Measurements from ENCODE around the gene CDK14.

The CDK14 gene

DNA sequence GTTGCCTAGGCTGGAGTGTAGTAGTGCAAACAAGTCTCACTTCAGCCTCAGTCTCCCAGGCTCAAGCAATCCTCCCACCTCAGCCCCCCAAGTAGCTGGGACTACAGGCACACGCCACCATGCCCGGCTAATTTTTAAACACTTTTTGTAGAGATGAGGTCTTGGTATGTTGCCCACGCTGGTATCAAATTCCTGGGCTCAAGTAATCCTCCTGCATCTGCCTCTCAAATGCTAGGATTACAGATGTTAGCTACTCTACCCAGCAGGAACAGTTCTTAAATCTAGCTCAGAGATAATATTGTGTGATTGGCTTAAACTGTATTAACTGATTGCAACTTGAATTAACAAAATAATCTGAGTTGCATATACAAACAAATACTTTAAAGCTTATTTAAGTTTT, 82.9 kb downstream of the CDK14 start:
- ATAC-seq (replicated peaks; ENCODE audit: extremely low read depth, poor library complexity, severe bottlenecking), result no peak
- H3K36me3 Mint-ChIP-seq (ENCODE audit: insufficient read depth), result no peaks in the 10 kb centered on the region
- peaks cover 6% of the 10 kb centered on the region for H3K9me3 Mint-ChIP-seq
- no peak overlapping the region for H3K27ac Mint-ChIP-seq (ENCODE audit: low read depth)
- no peak for DNase-seq (ENCODE audit: low spot score in 2 of 2)
- H3K4me1 Mint-ChIP-seq, result no peaks in the 10 kb centered on the region
- H3K4me3 Mint-ChIP-seq, result no peak overlapping the region
- no peaks in the 10 kb centered on the region for H3K27me3 Mint-ChIP-seq

DNA sequence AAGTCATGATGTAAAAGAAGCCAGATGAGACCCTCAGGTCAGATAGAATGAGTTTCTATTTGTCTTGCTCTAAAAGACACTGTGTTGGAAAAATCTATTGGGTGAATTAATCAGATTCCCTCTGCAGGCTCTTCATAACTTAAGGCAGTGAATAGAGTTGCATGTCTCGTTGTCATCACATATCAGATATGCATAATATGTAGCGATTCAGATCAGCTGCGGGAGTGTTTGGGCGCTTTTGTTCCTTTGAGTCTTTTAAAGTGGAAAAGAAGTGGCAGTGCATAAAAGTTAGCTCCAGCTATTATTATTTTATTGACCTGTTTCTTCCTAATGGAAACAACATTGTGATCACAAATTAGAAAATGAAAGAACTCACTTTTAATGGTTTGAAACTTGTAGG, 84.4 kb downstream of the CDK14 start:
- peaks cover 6% of the 10 kb centered on the region for H3K9me3 Mint-ChIP-seq
- no peaks in the 10 kb centered on the region for H3K36me3 Mint-ChIP-seq (ENCODE audit: insufficient read depth)
- ATAC-seq (replicated peaks; ENCODE audit: extremely low read depth, poor library complexity, severe bottlenecking), result no peak
- H3K4me3 Mint-ChIP-seq, result no peak overlapping the region
- H3K27ac Mint-ChIP-seq (ENCODE audit: low read depth), result no peak overlapping the region
- no peaks in the 10 kb centered on the region for H3K27me3 Mint-ChIP-seq
- no peaks in the 10 kb centered on the region for H3K4me1 Mint-ChIP-seq
- DNase-seq (ENCODE audit: low spot score in 2 of 2), result no peak

DNA sequence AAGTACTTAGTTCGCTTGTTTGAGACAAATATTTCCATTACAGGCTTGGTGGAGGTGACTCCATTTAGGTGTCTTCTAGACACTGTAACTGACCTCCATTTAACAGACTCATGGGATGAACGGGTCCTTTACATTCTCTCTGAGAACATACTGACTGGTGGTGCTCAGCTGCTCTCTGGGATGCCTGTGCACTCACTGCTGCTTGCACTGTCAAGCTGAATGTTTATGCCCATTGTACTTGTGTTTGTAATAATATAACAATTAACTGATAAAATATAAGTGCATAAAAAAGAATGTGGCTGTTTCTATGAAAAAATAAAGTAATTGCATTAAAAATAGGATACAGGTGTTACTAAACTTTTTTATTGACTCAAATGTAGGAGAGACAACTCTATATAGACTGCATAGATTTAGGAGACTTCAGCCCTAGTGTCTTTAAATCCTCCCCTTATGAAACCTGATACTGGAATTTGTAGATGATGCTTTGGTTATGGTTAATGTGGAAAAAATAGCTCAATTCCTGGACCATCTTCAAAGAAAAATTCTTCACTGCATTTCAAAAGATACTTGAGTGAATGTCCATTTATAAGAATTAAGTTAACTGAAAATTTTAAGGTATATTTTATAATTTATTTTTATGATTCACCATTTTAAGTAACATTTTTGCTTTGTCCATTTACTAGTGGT, 85.4 kb downstream of the CDK14 start:
- no peaks in the 10 kb centered on the region for H3K4me1 Mint-ChIP-seq
- no peak overlapping the region for H3K4me3 Mint-ChIP-seq
- ATAC-seq (replicated peaks; ENCODE audit: extremely low read depth, poor library complexity, severe bottlenecking), result no peak
- H3K27me3 Mint-ChIP-seq, result no peaks in the 10 kb centered on the region
- H3K9me3 Mint-ChIP-seq, result no peaks in the 10 kb centered on the region
- no peak for DNase-seq (ENCODE audit: low spot score in 2 of 2)
- no peaks in the 10 kb centered on the region for H3K36me3 Mint-ChIP-seq (ENCODE audit: insufficient read depth)
- H3K27ac Mint-ChIP-seq (ENCODE audit: low read depth), result no peak overlapping the region

DNA sequence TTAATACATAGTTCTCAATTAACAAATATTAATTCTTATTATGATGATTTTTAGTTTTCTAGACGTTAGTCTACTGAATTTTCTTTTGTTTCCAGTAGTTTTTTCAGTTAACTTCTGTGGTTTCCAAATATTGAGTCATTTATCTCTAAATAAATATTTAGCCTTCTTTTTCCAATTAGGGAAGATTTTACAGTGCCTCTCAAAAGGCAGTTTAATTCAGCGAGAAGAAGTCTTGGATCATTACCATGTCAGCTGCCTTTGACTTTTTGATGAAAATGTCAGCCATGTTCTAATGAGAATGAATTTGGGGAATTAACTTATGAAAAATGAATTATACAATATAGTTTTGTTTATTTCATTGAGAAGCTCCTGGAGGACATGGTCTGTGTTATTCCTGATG, 90.0 kb downstream of the CDK14 start:
- DNase-seq (ENCODE audit: low spot score in 2 of 2), result no peak
- Mint-ChIP-seq H3K36me3 (ENCODE audit: insufficient read depth) (no peaks in the 10 kb centered on the region), H3K4me1 (no peaks in the 10 kb centered on the region), H3K9me3 (no peaks in the 10 kb centered on the region), H3K27ac (ENCODE audit: low read depth) (no peak overlapping the region), H3K27me3 (no peaks in the 10 kb centered on the region), H3K4me3 (no peak overlapping the region)
- no peak for ATAC-seq (replicated peaks; ENCODE audit: extremely low read depth, poor library complexity, severe bottlenecking)

DNA sequence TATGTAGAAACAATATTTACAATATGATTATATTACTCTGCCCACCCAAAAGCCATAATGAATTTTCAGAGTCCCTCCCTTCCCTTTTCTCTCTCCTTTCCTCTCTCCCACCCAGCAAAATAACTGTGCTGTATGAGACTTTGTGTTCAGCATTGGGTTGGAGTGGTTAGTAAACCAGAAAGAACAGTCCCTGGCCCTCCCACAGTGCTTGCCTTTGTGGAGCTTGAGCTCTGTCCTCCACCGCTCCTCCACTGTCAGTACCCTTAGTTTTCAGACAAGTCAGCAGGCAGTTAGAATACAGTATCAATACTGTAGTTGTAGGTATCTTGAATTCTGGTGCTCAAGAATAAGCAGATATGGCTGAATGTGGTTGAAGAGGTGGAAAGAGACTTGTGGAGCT, 92.7 kb downstream of the CDK14 start:
- Mint-ChIP-seq H3K27ac (ENCODE audit: low read depth) (no peak overlapping the region), H3K36me3 (ENCODE audit: insufficient read depth) (no peaks in the 10 kb centered on the region), H3K27me3 (no peaks in the 10 kb centered on the region), H3K9me3 (peaks cover 3% of the 10 kb centered on the region), H3K4me3 (no peak overlapping the region), H3K4me1 (no peaks in the 10 kb centered on the region)
- ATAC-seq (replicated peaks; ENCODE audit: extremely low read depth, poor library complexity, severe bottlenecking) (no peak), DNase-seq (ENCODE audit: low spot score in 2 of 2) (no peak)

DNA sequence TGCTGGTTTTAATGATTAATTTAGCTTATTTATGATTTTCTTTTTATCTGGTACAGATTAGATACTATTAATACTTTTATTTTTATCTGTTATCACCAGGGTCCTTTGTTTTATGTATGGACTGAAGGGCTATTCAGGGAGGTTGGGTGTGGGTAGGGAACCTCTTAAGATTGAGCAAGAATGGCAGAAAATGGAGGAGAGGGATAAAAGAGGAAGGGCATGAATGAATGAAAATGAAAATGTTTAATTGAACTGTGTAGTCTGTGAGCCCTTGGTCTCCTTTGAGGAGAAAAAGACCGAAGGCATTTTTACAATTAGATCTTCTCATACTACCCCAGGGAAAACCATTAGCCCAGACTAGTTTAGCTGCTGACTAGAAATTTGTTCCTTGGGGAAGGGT, 93.1 kb downstream of the CDK14 start:
- Mint-ChIP-seq H3K4me3 (no peak overlapping the region), H3K27ac (ENCODE audit: low read depth) (no peak overlapping the region), H3K27me3 (no peaks in the 10 kb centered on the region), H3K36me3 (ENCODE audit: insufficient read depth) (no peaks in the 10 kb centered on the region), H3K9me3 (peaks cover 5% of the 10 kb centered on the region), H3K4me1 (no peaks in the 10 kb centered on the region)
- ATAC-seq (replicated peaks; ENCODE audit: extremely low read depth, poor library complexity, severe bottlenecking), result no peak
- no peak for DNase-seq (ENCODE audit: low spot score in 2 of 2)

DNA sequence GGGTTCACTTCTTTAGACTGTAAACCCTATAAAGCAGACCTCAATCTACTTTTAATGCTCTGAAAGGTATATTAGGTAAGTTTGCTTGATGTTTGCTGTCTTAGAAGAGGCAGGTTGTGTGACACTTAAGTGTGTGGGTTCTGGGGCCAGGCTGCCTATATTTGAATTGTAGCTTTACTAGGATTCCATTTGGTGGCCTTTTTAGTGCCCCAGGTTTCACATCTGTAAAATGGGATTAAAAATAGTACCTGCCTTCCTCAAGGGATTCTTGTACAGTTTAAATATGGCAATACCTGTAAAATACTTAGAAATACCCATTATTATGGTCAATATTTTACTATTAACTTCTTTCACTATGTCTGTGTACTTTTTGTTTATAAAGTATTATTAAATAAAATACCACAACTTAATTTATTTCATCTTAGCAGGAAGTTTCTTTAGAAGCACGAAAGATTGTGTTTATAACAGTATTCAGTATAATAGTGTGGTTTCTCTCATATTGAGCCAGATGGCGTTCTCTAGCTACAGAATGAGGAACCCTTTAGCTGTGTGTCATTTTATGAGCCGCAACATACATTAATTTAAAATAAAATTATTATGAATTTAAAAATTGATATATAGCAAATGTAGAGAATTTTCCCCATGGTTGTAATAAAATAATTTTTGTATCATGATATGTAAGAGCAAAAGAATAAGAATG, 94.2 kb downstream of the CDK14 start:
- no peak overlapping the region for H3K27ac Mint-ChIP-seq (ENCODE audit: low read depth)
- no peak for ATAC-seq (replicated peaks; ENCODE audit: extremely low read depth, poor library complexity, severe bottlenecking)
- H3K4me1 Mint-ChIP-seq, result no peaks in the 10 kb centered on the region
- no peak for DNase-seq (ENCODE audit: low spot score in 2 of 2)
- no peaks in the 10 kb centered on the region for H3K36me3 Mint-ChIP-seq (ENCODE audit: insufficient read depth)
- no peaks in the 10 kb centered on the region for H3K27me3 Mint-ChIP-seq
- peaks cover 5% of the 10 kb centered on the region for H3K9me3 Mint-ChIP-seq
- no peak overlapping the region for H3K4me3 Mint-ChIP-seq

DNA sequence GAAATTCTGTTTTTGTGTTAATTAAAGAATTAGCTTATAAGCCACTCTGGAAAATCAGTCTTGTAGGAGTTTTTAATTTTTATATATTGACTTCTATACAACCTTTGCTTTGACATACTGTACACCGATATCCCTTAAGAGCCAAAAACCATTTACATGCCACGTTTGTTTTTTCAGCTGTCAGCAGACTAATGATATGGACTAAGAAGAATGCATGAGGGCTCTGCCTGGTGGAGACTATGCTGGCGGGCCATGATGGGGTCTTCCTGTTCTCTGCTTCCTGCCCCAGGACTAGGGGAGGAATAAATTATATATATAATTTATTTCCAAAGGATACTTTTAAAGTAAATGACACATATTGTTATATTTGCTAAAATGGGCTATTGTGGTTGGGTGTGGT, 96.3 kb downstream of the CDK14 start:
- ATAC-seq (replicated peaks; ENCODE audit: extremely low read depth, poor library complexity, severe bottlenecking) (no peak), DNase-seq (ENCODE audit: low spot score in 2 of 2) (no peak)
- no peaks in the 10 kb centered on the region for H3K4me1 Mint-ChIP-seq
- H3K4me3 Mint-ChIP-seq, result no peak overlapping the region
- H3K9me3 Mint-ChIP-seq, result peaks cover 11% of the 10 kb centered on the region
- no peak overlapping the region for H3K27ac Mint-ChIP-seq (ENCODE audit: low read depth)
- no peaks in the 10 kb centered on the region for H3K27me3 Mint-ChIP-seq
- no peaks in the 10 kb centered on the region for H3K36me3 Mint-ChIP-seq (ENCODE audit: insufficient read depth)

DNA sequence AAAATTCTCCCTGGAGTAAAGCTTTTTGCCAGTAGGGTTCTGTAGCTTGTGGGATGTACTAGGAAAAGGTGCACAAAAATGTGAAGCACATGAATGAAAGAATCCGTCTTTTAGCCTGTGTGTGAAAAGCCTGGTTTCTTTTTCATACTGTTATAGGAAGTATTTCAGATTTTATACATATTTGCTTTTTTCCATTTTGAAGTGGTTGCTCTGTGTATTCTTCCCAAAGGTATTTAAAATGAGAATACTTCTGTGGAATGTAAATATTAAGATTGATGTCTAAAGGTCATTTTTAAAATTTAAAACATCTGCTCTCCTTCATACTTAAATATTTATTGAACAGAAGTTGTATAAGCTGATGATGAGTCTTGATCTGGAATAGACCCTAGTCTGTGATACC, 96.8 kb downstream of the CDK14 start:
- ATAC-seq (replicated peaks; ENCODE audit: extremely low read depth, poor library complexity, severe bottlenecking) (no peak), DNase-seq (ENCODE audit: low spot score in 2 of 2) (no peak)
- Mint-ChIP-seq H3K27ac (ENCODE audit: low read depth) (no peak overlapping the region), H3K9me3 (peaks cover 11% of the 10 kb centered on the region), H3K36me3 (ENCODE audit: insufficient read depth) (no peaks in the 10 kb centered on the region), H3K4me1 (no peaks in the 10 kb centered on the region), H3K4me3 (no peak overlapping the region), H3K27me3 (no peaks in the 10 kb centered on the region)

DNA sequence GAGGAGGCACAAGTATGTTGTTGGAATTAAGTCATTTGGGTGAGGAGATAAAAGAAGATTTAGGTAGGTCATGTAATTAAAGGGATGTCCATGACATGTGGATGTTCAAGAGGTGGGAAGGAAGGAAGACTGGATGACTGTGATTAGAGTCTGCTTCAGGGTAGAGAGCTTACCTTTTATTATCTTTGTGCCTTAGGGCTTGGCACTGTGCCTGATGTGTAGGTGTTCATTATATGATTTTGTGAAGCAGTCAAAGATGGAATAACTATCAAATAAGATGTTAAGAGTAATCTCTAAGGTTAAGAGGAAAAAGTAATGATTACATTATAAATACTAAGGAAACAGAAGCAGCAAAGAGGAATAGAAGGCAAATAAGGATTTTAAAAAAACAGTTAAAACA, 97.8 kb downstream of the CDK14 start:
- no peak for ATAC-seq (replicated peaks; ENCODE audit: extremely low read depth, poor library complexity, severe bottlenecking)
- Mint-ChIP-seq H3K4me1 (no peaks in the 10 kb centered on the region), H3K27me3 (no peaks in the 10 kb centered on the region), H3K9me3 (peaks cover 11% of the 10 kb centered on the region), H3K27ac (ENCODE audit: low read depth) (no peak overlapping the region), H3K4me3 (no peak overlapping the region), H3K36me3 (ENCODE audit: insufficient read depth) (no peaks in the 10 kb centered on the region)
- DNase-seq (ENCODE audit: low spot score in 2 of 2), result no peak

DNA sequence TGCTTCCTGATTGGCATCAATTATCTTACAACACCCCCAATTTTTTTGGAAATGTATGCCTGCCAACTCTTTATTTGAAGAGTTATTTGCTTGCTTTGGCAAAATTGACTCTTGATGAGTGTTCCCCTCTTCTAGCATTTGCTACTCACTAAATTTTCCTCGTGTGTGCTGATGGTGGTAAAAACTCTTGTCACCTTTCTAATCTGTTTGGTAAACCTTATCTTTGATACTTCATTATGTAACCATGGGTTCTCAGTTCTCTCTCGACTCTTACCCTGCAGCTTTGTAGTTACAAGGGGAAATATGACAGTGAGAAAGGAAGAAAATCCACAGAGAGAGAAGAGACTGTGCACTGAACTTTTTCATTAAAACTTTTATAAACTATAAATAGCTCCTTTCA, 102.5 kb downstream of the CDK14 start:
- Mint-ChIP-seq H3K4me3 (no peak overlapping the region), H3K9me3 (peaks cover 10% of the 10 kb centered on the region), H3K36me3 (ENCODE audit: insufficient read depth) (peaks cover 1% of the 10 kb centered on the region), H3K4me1 (no peaks in the 10 kb centered on the region), H3K27ac (ENCODE audit: low read depth) (no peak overlapping the region), H3K27me3 (no peaks in the 10 kb centered on the region)
- ATAC-seq (replicated peaks; ENCODE audit: extremely low read depth, poor library complexity, severe bottlenecking), result no peak
- DNase-seq (ENCODE audit: low spot score in 2 of 2), result no peak

DNA sequence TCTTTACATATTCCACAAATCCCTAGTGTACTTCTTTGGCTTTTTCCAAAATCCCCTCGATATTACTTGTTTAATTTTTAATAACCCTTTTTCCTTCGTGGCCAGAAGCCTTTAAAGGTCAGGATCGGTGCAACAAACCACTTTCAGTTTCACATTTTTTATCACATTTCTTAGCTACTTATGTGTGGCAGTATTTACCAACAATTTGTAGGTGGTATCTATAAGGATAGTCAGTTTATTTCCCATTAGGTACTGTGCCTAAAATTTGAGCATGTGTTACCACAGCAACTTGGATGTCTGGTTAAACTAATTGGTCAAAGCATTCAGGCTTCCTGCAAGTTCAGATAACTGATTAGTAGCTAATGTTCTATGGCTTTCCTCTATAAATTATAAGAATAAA, 104.9 kb downstream of the CDK14 start:
- ATAC-seq (replicated peaks; ENCODE audit: extremely low read depth, poor library complexity, severe bottlenecking) (no peak), DNase-seq (ENCODE audit: low spot score in 2 of 2) (no peak)
- H3K27ac Mint-ChIP-seq (ENCODE audit: low read depth), result no peak overlapping the region
- no peaks in the 10 kb centered on the region for H3K27me3 Mint-ChIP-seq
- peaks cover 1% of the 10 kb centered on the region for H3K36me3 Mint-ChIP-seq (ENCODE audit: insufficient read depth)
- peaks cover 2% of the 10 kb centered on the region for H3K9me3 Mint-ChIP-seq
- no peaks in the 10 kb centered on the region for H3K4me1 Mint-ChIP-seq
- no peak overlapping the region for H3K4me3 Mint-ChIP-seq

DNA sequence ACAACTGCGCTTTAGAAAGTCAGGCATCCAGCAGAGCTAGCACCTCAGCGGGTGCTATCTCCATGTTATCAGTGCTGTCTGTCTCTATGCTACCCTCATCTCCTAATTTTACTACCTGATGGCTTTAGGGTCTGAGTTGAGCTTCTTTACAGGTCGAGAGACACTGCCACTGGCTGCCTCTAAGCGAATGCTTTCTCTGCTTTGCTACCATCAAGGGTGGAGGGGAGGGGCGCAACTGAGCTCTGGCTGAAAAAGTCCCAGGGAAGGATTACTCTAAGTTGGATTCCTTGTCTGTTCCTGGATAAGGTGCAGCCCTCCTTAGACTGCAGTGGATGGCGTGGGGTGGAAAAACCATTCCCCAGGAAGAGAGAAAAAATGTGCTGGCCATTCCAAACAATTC, 105.7 kb downstream of the CDK14 start:
- Mint-ChIP-seq H3K9me3 (no peaks in the 10 kb centered on the region), H3K36me3 (ENCODE audit: insufficient read depth) (peaks cover 1% of the 10 kb centered on the region), H3K4me1 (no peaks in the 10 kb centered on the region), H3K27me3 (no peaks in the 10 kb centered on the region), H3K4me3 (no peak overlapping the region), H3K27ac (ENCODE audit: low read depth) (no peak overlapping the region)
- DNase-seq (ENCODE audit: low spot score in 2 of 2), result no peak
- ATAC-seq (replicated peaks; ENCODE audit: extremely low read depth, poor library complexity, severe bottlenecking), result no peak

All from central memory CD8-positive, alpha-beta T cell (primary cell).